ENCODE data around the gene LPIN3.

LPIN3 gene

DNA sequence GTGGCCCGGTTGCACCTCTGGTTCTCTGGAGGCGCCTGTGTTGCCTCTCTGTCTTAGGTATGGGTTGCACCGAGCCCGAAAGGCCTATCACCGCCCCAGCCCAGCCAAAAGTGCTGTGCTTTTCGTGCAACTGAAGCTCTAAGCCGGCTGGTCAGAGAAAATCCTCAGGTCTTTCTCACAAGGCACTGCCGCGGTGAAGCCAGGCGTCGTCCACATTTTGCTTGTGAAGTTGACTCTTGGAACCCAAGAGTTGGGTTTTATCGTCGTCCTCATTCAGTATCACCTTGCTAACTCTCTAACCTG is 26.7 kb downstream of the LPIN3 start:
- no peak for DNase-seq

DNA sequence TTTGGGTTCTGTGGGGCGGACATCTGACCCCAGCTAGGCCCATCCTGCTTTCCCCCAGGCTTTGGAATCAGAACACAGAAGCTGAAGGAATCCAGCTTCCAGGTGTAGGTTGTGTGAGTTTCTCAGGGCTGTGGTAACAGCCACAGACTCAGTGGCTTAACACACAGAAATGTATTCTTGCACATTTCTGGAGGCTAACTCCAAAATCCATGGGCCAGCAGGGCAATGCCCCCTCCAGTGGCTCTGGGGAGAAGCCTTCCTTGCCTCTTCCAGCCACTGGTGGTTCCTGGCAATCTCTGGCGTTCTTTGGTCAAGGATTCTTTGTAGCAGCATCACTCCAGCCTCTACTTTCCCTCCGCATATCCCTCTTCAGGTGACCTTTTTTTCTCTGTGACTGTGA is 27.3 kb downstream of the LPIN3 start:
- DNase-seq = no peak

DNA sequence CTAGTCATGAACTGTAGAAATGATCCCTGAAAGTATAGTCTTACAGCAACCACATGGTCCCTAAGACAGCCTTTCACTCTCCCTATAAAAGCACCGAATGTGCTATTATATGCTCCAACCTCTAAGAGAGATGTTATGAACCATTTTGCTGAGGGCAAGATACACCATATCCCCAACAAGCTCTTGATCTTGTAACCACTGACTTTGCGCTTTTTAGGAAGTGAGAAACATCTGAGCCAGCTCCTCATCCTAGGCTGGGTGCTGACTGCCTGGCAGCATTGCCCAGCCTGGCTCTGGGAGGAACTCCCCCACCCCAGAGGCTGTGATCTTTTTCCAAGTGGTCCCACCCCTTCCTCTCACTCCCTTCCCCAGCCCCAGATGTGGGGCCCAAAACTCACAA is 29.1 kb downstream of the LPIN3 start:
- DNase-seq = no peak

DNA sequence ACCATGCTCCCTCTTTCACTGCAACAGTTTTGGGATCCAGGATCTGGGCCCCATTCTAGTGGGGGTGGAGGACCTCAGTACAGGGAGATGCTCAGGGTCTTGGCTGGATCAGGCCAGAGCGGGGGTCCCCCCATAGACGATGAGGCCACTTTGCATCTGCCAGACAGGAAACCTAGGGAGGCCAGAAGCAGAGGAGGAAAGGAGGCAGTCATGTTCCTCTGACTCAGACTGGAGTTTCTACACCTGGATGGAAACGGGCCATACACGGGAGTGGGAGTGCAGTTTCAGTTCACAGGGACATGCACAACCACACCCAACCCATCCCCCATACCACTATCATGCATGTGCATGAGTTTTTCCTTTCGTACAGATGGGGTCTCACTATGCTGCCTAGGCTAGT is 29.6 kb downstream of the LPIN3 start:
- DNase-seq = no peak

DNA sequence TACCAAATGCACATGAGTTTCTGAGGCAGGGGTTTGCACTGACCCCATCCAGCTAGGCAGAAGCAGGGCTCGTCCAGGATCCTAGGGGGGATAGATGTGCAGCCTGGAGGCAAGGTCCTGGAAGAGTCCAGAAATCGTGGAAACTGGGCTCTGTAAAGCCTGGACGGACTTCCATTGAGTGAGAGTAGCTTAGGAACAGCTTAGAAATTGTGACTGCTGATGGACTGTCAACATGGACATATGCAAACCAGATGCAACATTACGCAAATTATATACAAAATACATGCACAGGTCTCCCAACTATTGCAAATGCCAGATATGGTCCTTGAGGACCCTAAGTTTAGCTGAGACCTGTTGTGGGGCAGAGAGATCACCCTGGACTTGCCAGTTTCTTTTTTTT is 30.8 kb downstream of the LPIN3 start:
- DNase-seq = no peak

DNA sequence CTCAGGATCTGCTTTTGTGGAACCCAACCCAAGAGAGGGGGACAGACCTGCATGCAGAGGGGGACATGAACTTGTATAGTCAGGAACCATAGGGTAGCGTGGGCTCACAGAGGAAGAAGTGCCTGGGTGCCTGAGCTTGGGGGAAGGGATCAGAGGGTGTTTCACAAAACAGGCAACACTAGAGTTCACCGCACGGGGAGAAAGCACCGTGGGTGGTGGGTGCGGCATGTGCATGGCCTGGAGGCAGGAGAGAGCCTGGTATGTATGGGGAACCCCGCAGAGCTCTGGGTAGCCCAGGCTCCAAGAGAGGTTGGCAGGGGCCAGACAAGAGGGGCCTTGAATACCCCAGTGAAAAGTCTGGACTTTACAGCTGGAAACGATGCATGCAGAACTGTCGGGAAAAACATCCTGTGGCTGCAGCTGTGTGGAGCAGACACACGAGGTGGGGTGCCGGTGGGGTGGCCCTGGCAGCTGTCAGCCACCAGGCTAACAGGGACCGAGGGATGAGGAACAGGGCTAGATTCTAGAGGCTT is 32.7 kb downstream of the LPIN3 start:
- no peak for DNase-seq

DNA sequence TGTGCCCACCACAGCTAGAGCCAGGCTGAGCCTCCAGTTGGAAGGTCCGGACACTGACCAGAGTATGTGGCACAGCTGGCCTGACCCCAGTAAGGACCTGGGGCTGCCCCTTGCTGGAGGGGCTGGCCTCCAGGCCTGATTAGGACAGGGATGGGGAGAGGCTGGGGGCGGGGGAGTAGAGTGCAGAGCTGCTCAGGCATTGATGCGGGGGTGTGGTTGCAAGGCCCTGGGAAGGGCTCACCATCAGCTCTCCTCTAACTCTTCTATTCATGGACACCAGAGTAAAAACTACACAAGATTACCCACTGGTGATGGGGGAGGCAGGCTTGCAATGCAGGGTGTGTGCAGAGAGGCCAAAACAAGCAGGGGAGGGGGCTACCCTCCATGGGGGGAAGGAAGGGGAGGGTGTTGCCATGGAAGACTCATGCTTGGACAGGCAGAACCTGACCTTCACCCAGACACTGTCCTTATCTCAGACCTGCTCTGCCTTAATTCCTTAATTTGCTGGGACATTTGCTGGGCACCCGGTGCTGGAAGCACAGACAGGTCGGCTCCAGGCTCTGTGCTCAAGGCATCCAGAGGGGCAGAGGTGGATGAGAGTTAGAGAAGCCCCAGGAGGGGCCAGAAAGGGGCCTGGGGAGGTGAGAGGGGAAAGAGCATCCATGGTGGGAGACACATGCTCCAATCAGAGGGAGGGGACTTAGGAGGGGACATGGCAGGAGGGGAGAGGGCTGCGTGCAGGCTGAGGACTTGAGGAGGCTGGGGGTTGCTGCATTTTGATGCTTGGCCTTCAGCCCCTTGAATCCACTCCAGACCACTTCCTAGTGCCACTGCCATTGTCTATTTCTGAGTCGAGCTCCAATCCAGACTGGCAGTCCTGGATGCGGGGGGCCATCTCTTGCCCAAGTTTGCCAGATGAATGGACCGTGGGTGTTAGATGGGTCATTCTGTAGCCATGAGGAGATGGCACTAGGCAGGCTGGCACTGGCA is 33.6 kb downstream of the LPIN3 start:
- no peak for DNase-seq

DNA sequence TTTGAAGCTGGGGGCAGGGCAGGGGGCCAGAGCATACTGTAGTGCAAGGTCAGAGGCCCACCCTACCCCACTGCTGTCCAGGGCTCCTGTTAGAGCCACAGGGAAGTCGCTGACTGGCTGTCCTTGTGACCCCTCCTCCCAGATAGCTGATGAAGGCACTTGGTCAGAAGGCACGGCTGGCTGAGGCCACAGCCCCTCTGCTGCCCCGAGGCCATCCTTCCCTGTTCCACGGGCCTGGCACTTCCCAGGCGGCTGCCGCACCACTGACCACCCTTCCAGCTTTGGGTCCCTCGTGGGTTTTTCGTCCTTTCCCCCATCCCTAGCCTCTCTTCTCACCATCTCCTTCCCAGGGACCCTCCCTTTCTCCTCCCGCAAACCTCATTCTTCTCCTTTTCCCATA is 35.2 kb downstream of the LPIN3 start:
- DNase-seq = no peak

DNA sequence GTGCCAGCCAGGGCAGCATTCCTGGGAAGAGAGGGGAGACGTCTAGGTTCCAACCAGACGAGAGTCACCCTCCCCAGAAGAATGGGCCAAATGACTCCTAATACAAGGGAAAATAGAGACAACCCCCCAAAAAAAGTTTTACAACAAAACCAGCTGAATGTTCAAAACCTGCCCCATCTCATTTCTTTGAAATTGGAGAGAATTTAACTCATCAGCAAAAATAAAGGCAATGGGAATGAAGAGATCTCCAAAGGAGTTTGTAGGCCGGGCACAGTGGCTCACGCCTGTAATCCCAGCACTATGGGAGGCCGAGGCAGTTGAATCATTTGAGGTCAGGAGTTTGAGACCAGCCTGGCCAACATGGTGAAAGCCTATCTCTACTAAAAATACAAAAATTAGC is 35.7 kb downstream of the LPIN3 start:
- no peak for DNase-seq

DNA sequence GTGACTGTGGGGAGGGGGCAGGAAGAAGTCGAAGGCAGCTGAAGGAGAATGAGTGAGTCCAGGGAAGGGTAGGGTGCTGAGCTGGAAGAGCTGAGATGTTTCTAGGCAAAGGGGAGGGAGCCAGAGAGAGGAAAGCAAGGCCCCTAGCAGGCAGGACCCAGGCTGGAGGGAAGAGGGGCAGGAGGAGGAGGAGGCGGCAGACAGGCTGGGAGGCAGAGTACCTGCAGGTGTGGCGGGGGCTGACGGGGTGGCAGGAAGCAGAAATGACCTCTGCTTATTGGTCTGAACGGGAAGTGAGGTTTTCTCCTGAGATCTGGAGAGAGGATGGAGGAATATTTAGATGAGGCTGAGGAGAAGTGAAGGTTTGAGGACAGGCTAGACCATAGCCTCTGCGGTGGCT is 36.7 kb downstream of the LPIN3 start:
- no peak for DNase-seq

DNA sequence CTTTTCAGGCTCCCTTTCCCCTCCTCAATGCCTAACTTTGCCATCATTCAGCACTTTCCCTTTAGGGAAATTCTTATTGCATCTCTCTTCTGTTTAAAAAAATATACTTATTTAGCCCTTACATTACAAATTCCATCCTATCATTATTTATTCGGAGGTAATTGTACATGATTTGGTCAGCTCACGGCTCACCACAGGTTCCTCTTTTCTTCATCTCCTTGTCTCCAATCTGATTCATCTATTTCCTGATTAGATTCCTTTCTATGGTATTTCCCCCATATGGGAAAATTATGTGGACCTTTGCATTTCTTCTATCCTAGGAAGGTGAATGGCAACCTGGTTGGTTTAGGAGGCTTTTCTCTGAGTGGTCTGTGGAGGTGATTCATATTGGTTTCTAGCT is 38.9 kb downstream of the LPIN3 start:
- DNase-seq = no peak

DNA sequence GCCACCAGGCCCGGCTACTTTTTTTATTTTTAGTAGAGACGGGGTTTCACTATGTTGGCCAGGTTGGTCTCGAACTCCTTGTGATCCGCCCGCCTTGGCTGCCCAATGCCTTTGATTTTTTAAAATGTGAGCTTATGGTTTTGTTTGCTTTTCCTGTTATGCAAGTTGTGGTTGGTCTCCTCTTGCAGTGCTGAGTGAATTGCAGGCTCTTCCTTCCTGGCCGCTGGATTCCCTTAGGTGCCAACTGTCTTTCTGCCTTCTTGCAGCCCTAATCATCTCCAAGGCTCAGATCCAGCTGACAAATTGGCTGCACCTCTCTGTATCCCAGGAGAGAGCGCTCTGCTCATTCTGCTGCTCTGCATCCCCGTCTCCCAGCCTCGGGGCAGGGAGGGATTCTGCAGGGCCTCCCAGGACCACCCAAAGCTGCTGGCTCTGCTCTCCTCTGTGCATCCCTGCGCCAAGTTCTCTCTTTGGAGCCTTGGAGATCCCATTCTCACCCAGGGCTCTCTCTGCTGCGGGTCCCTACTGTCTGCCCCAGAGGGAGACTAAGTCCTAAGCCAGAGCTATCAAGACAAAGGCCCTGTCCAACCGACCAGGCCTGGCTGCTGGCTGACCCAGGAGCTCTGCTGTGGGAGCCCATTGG is 40.1 kb downstream of the LPIN3 start:
- DNase-seq = no peak

DNA sequence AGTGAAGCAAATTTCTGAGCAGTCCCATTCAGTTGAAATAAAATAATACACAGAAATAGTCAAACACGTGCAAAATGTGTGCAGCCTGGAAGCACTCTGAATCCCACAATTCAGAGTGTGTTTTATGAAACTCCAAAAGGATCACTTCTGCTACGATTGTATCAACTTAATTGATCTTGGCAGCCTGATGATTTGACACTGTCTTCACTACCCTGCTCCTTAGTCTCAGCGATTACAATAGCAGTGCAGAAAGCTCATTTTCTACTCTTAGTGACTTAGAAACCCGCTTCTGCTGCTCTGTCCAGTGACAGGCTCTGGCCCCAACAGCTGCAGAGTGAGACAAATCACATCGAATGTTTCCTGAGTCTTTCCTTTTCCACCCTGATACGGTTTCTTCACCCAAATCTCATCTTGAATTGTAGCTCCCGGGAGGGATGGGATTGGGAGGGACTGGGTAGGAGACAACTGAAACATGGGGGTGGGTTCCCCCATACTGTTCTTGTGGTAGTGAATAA is 42.2 kb downstream of the LPIN3 start:
- DNase-seq = no peak

DNA sequence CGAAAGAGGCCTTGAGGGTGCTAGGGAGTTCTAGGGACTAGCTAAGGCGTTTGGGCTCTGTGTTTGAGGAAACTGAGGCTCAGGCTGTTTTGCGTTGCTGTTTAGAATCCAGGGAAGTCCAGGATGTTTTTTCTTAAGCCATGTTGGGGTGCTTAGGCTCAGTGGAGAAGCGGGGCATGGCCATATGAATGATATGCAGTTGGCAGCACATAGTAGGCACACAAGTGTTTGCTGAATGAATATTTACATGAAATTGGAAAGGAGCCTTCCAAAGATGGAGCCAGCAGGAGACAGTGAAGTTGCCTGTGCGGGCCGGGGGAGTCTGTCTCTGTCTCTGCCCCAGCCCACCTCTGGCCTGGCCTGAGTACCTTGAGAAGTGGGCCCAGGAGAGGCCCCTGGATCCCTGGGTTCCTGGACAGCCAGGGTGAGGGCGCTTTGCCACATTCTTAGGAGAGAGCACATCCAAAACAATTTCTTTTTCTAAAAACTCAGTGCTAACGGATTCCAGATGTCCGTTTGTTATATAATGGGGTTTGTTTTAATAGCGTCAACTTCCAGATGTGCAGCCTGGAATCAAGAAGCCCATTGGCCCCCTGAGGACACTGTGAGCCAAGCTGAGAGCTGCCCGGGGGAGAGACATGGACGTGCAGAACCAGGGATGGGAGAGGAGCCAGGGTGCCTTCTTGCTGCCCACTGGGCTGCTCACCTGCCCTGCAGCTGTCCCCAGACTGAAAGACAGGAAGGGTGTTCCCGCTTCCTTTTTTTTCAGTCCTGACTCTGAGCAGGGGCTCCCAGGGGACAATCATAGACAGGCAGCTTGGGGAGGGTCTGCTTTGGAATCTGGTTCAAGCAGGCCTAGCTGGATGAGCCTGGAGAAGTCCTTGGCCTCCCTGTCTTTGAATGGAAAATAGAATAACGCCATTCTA is 46.1 kb downstream of the LPIN3 start:
- no peak for DNase-seq

DNA sequence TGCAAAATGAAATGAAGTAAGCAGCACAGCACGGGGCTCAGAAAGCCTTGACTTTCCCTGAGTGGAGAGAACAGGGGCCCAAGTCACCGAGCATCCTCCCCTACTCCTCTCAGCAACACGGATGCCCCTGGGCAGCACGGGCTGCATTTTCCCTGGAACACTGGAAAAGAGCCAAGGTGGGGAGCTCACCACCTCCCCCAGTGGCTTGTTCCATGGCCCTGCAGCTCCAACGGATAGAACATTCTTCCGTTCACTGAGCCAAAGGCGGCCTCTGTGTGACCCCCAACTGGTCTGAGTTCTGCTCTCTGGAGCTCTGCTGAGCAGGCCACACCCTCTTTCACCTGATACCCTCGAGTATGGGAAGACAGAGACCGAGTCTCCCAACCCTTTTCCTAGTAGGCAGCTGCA is 46.8 kb downstream of the LPIN3 start:
- DNase-seq = no peak

DNA sequence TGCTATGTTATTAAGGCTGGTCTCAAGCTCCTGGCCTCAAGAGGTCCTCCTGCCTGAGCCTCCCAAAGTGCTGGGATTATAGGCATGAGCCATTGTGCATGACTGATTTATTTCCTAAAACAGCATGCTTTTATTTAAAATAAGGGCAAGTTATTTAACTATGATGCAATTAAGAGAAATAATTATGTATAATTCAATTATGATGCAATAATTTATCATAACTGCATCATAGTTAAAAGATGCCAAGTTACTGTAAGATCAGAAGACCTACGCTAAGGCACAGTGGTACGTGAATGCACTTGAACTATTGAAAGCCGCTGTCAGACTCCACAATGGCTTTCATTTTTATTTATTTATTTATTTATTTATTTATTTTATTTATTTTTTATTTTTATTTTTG is 50.3 kb downstream of the LPIN3 start:
- no peak for DNase-seq

DNA sequence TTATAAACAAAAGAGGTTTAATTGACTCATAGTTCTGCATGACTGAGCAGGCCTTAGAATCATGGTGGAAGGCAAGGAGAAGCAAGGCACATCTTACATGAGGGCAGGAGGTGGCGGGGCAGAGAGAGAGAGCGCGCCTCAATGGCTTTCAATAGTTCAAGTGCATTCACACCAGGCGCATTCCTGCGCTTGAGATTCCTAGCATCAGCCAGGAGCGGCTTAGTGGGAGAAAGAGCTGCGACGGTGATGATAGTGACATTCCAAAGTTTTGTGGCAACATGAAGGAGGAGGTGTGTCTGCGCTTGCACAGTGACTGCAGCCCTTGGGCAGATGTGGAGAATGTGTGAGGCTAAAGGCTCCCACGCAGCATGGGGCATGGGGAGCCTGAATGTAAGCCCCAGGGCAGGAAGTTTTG is 51.0 kb downstream of the LPIN3 start:
- no peak for DNase-seq

DNA sequence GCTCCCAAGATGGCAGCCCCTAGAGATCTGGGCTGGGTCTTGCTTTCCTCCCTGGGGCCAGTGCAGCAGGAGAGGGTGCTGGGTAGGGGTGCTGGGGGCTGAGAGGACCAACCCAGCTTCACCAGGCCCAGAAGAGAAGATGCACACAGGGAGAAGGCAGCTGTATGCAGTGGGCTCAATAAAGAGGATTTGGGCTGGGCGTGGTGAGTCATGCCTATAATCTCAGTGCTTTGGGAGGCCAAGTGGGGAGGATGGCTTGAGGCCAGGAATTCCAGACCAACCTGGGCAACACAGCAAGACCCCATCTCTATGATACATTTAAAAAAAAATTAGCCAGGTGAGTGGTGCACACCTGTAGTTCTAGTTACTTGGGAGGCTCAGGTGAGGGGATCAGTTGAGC is 51.7 kb downstream of the LPIN3 start:
- DNase-seq = no peak

DNA sequence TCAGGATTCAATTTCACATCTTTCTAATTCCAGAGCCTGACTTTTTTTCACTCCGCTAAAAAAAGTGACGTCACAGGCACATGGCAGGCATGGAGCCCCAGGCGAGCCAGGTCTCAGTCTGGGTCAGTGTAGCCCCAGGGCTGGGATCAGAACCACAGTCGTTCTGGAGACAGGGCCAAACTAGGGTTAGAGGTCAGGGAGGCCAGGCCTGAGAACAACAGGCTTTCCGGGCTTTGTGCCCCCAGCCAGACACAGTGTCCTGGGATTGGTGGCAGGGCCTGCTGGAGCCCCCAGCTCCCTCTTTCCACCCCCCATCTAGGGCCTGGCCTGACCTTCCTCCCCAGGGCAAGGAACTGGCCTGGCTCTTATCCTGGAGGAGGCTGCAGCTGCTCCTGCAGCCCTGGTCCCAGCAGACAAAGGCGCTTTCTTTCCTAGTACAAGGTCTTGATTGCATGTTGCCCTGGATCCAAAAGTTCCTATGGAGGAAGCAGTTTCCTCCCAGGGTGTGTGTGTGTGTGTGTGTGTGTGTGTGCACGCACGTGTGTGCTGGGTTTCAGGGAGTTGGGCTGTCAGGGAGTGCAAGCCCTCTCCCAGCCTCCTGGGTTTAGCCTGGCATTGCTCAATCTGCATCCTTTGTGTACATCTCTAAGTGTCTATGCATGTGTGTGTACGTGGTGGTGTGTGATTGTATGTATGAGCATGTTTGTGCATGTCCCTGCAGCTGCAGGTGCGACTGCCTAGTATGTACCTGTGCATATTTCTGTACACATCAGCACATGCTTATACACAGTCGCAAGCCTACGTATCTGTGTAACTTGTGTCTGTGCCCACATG is 52.5 kb downstream of the LPIN3 start:
- no peak for DNase-seq

DNA sequence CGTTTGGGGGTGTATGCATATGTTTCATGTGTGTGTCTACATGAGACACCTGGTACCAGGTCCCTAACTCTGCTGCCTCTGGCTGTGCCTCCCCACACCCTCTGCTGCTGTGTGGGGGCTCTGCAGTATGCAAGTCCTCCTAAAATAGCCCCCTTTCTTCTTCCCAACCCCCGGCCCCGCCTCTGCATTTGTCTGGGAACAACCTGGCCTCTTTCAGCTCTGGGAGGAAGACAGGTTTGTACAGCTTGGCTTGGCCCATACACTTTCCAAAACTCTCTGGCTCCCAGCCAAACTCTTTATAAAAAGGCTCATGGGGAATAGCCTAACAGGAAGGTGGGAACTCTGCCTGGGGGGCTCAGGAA is 53.1 kb downstream of the LPIN3 start:
- no peak for DNase-seq

DNA sequence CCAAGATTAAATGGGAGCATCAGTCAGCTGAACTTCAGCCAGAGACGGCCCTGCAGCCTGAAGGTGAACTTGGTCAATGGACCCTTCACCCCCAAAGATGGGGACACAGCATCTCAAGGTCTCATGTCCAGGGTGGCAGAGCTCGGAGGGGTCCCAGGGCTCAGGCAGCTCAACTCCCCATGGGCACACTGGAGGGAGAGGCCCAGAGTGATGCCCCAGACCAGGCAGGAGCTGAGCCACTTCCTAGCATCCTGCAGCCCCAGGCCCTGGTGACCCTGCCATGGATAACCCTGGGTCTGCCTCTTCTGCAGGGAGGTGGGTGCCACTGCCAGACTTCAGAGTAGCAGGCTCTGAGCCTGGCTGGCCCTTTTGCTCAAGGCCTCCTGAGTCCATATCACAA is 53.5 kb downstream of the LPIN3 start:
- no peak for DNase-seq
